Measurements from ENCODE around the gene SMIM36. TPM values are rescaled to one million over a fixed set of nuclear protein-coding genes. Genes with fewer than 3 reads are reported as not detected.

The SMIM36 gene
- total RNA-seq, 4 donors from 2014 or later = not detected

DNA sequence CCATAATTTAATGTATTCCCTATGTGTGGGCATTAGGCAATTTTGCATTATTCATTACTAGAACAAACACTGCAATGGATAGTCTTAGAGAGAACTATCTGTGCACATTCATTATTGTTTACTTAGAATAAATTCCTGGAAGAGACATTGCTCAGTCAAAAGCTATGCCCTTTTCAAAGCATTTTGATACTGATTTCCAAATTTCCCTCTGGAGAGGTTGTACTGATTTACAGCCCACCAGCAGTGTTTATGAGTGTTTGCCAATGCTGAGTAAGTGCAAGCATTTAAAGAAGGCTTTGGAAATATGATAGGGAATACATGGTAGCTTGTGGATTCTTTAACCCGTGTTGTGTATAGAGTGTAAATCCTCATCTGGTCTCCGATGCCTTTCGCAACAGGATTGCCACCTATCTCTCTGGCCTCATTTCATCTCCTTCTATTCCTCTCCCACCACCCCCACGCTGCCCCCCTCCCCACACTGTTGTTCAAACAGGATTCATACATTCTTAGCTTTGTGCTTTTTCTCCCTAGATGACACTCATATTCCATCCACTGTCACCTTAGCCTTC lies 56.3 kb downstream of the SMIM36 start:
- Histone ChIP-seq H3K36me3 (no peaks in the 10 kb centered on the region), H3K4me1 (peaks cover 0 to 19% (median 0%) of the 10 kb centered on the region in 4 donors), H3K9me3 (no peaks in the 10 kb centered on the region), H3K27ac (no peak overlapping the region), H3K4me3 (no peak overlapping the region), H3K27me3 (no peaks in the 10 kb centered on the region)
- TF ChIP-seq, protein P1, sequence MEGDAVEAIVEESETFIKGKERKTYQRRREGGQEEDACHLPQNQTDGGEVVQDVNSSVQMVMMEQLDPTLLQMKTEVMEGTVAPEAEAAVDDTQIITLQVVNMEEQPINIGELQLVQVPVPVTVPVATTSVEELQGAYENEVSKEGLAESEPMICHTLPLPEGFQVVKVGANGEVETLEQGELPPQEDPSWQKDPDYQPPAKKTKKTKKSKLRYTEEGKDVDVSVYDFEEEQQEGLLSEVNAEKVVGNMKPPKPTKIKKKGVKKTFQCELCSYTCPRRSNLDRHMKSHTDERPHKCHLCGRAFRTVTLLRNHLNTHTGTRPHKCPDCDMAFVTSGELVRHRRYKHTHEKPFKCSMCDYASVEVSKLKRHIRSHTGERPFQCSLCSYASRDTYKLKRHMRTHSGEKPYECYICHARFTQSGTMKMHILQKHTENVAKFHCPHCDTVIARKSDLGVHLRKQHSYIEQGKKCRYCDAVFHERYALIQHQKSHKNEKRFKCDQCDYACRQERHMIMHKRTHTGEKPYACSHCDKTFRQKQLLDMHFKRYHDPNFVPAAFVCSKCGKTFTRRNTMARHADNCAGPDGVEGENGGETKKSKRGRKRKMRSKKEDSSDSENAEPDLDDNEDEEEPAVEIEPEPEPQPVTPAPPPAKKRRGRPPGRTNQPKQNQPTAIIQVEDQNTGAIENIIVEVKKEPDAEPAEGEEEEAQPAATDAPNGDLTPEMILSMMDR (IDR thresholded peaks at IDR 0.05) = no peak
- TF ChIP-seq EP300 (IDR thresholded peaks at IDR 0.05) = peak; percentile 54 to 63
- WGBS, 2 donors = 66 to 67% methylated on average over 4 of the region's 4 CpGs
- DNase-seq (ENCODE audit: low spot score in 2 of 2) = no peak

DNA sequence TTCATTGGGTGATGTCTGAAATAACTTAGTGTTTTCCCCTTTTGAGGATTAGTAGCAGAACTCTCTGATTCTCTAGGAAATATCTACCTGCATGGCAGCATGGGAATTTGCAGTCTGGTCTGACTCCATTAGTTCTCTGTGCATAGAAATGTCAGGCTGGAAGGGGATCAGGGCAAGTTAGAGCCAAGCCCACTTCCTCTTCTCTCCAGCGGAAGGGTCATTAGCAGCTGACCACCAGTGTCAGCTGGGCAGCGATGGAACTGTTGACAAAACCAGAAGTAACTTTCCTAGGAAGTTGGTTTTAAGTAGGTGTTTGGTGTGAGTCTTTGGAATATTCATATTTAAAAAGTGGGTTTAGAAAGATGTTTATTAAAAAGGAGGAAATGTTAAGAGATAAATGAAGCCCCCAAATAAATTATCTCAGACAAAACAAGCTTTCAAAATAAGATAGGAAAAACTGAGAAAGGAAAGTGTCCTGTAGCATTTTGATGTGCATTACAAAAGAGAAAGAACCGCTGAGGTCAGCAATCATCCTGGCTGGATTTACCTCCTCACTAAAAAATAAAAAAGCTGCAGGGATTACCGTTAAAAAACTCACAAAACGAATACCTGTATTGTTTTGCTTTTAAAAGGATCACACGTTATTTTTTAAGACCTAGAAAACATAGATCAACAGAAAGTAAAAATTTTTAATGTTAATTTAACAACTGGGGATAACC lies 57.3 kb downstream of the SMIM36 start:
- WGBS, 2 donors = 37 to 43% methylated on average over 6 of the region's 6 CpGs
- Histone ChIP-seq H3K27me3 (no peaks in the 10 kb centered on the region), H3K36me3 (no peaks in the 10 kb centered on the region), H3K9me3 (no peaks in the 10 kb centered on the region), H3K4me1 (peaks cover 0 to 19% (median 0%) of the 10 kb centered on the region in 4 donors), H3K27ac (no peak overlapping the region), H3K4me3 (no peak overlapping the region)
- DNase-seq (ENCODE audit: low spot score in 2 of 2) = no peak
- TF ChIP-seq POLR2A (IDR thresholded peaks at IDR 0.05) (no peak), EP300 (IDR thresholded peaks at IDR 0.05) (no peak)
- TF ChIP-seq, protein P1 (IDR thresholded peaks at IDR 0.05) = no peak

DNA sequence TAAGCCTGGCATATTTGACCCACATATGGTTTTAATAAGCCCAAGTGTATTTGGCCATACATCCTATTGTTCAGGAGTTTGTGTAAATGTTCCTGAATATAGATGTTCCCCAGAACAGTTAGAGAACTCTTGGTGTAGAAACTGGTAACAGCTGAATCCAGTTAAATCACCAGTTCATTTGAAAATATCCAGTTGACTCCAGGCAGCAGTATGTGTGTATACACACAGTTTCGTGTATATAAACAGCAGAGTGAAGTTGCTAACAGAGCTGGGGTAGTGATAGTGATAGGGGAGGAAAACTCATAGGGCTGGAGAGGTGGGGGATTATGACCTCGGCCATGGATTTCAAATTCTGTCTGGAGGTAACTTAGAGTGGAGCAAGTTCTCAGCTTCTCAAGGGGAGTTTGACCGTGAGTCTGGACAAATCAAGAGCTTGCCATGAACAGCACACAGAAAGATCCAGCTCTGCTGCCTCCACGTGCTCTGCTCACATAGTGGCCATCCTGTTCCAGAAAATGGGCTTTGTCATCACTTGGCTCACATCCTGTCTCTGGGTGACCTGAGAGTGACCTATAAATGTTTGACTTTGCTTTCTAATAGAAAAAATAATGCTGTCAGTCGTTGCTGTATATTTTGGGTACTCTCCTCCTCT lies 59.0 kb downstream of the SMIM36 start:
- peak in 1 of 2 donors; percentile 49 for DNase-seq (ENCODE audit: low spot score in 2 of 2)
- H3K4me1 ChIP-seq = peaks cover 0 to 19% (median 0%) of the 10 kb centered on the region in 4 donors

DNA sequence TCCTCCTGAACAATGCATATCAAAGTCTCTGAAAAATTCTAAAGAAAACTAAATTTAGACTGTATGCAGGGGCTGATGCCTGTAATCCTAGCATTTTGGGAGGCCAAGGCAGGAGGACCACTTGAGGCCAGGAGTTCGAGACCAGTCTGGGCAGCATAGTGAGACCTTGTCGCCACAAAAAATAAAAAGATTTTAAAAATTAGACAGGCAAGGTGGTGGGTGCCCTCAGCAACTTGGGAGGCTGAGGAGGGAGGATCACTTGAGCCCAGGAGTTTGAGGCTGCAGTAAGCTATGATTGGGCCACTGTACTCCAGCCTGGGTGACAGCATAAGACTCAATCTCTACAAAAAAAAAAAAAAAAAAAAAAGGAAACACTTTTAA lies 59.5 kb downstream of the SMIM36 start:
- Histone ChIP-seq H3K4me3 (no peak overlapping the region), H3K27me3 (no peaks in the 10 kb centered on the region), H3K36me3 (no peaks in the 10 kb centered on the region), H3K27ac (no peak overlapping the region), H3K9me3 (no peaks in the 10 kb centered on the region), H3K4me1 (peaks cover 0 to 19% (median 0%) of the 10 kb centered on the region in 4 donors)
- DNase-seq (ENCODE audit: low spot score in 2 of 2) = no peak
- WGBS, 2 donors = 95 to 96% methylated on average over 2 of the region's 2 CpGs
- TF ChIP-seq, protein P1 (IDR thresholded peaks at IDR 0.05) = no peak
- TF ChIP-seq POLR2A (IDR thresholded peaks at IDR 0.05) (no peak), EP300 (IDR thresholded peaks at IDR 0.05) (no peak)

More for the DNA sequence above, 59.0 kb downstream of the SMIM36 start:
- 46 to 48% methylated on average over 5 of the region's 5 CpGs for WGBS, 2 donors
- H3K4me3 ChIP-seq = no peak overlapping the region
- TF ChIP-seq, protein P1 (IDR thresholded peaks at IDR 0.05) = no peak
- peak in 1 of 2 donors; percentile 59 for TF ChIP-seq EP300 (IDR thresholded peaks at IDR 0.05)
- TF ChIP-seq POLR2A (IDR thresholded peaks at IDR 0.05) = no peak
- H3K27ac ChIP-seq = no peak overlapping the region
- no peaks in the 10 kb centered on the region for H3K36me3 ChIP-seq
- no peaks in the 10 kb centered on the region for H3K9me3 ChIP-seq
- H3K27me3 ChIP-seq = no peaks in the 10 kb centered on the region

DNA sequence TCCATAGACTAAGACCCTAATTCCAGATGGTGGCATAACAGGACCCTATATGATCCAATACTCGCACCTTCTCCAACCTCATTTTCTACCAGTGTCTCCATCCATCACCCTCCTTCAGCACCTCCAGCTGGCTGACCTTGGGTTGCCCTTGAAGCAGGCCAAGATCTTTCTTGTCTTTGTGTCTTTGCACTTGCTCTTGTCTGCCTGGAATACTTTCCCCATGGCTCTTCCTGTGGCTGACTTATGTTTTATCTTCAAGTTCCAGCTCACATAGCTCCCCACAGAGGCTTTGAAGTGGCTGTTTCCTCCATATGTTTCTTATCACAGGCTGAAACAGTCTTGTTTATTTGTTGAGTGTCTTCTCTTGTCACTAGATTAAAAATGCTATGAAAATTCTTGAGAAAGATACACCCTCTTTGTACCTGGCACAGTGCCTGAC lies 60.0 kb downstream of the SMIM36 start:
- Histone ChIP-seq H3K27ac (no peak overlapping the region), H3K4me3 (no peak overlapping the region), H3K4me1 (peaks cover 0 to 19% (median 2%) of the 10 kb centered on the region in 4 donors), H3K9me3 (no peaks in the 10 kb centered on the region), H3K36me3 (no peaks in the 10 kb centered on the region), H3K27me3 (no peaks in the 10 kb centered on the region)
- no peak for DNase-seq (ENCODE audit: low spot score in 2 of 2)
- 91 to 96% methylated on average over 1 of the region's 1 CpG for WGBS, 2 donors
- TF ChIP-seq EP300 (IDR thresholded peaks at IDR 0.05) (no peak), POLR2A (IDR thresholded peaks at IDR 0.05) (no peak)
- TF ChIP-seq, protein P1 (IDR thresholded peaks at IDR 0.05) = no peak
